Retinal pigment epithelial cell (primary cell): Measurements from ENCODE around the gene LDHB.

Source experiments
- DNase-seq: peaks from one replicate; pipeline ENCODE4 v3.0.0-alpha.2; 2010; ENCODE audit warnings: low read depth
- H3K4me3 ChIP-seq: 2 replicates; pipeline ENCODE4 v1.5.1; 2011; ENCODE audit warnings: mild to moderate bottlenecking, low read length, control low read depth, moderate library complexity
- CTCF ChIP-seq: conservative IDR thresholded peaks from 2 replicates; pipeline ENCODE4 v1.5.1; 2011; ENCODE audit warnings: low read depth, low read length, control low read depth, inconsistent platforms

LDHB gene

GRCh38 chr12:21691515-21691914 lies 33.9 kb upstream of the LDHB start:
- DNase-seq: no peak
- no peak for TF ChIP-seq CTCF
- no peak overlapping the region for H3K4me3 ChIP-seq

GRCh38 chr12:21690704-21691368 lies 33.2 kb upstream of the LDHB start:
- no peak overlapping the region for H3K4me3 ChIP-seq
- no peak for TF ChIP-seq CTCF
- DNase-seq: no peak

DNA sequence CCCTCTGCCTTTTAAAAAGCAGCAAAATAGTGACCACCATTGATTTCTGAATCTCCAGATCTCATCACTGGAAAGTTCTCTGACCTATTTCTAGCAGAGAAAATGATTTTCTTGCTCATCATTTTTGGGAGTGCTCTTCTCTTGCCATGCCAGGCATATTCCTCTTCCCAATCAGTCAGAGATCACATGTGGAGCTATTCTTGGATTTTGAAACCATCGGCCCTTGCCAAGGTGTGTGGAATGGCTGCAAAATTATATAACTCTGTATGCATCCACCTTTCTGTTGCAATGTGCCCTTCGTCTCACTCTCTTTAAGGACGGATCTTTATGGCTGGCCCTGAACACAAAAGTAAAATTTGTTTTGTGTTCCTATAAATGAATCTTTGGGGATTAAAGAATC lies 25.5 kb upstream of the LDHB start:
- DNase-seq: no peak
- H3K4me3 ChIP-seq: no peak overlapping the region

DNA sequence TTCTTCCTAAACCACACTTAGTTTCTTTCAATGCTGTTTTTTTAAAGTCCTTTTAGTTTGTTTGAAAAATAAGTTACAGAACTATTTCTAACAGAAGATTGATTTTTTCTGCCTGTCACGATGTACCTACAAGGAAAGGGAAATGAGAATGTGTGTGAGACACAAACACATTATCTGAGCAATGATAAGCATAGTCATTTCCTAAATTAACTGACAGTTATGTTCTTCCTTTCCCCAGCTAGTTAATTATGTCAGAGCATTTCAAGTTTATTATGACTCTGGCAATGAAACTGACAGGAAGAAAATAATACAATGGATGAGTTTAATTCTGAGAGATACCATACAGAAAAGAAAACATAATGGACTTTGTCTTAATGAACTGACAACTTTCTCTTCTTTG lies 21.3 kb upstream of the LDHB start:
- no peak for TF ChIP-seq CTCF
- H3K4me3 ChIP-seq: no peak overlapping the region
- no peak for DNase-seq

More for the DNA sequence above, 25.5 kb upstream of the LDHB start:
- no peak for TF ChIP-seq CTCF

DNA sequence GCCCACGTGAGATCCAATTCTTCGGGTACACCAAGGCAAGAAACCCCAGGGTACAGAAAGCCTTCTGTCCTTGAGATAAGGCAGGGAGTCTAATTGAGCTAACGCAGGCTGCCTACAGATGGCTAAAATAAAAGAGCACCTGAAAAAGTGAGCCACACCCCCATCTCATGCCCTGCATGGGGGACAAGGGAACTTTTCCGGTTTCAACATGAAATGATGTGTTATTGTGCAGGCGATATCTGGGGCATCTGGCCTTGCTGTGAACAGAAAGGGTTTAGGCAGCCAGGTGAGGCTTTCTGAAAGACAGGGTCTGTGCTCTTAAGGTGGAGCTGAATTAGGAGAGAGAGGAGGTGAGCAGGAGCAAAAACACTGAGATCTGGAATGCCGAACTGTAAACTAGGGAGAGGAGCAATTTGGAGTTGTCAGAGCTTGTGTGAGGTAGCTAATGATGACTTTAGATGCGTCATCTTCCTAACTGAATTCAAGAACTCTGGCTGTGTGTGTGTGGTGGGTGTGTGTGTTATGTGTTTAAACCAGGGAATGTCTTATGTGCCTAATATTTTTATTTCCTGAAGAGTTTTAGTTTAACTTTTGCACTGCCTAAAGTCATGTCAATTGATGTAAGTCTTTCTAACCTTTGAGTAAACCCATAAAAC lies 20.1 kb upstream of the LDHB start:
- DNase-seq: no peak
- no peak for TF ChIP-seq CTCF
- no peak overlapping the region for H3K4me3 ChIP-seq

DNA sequence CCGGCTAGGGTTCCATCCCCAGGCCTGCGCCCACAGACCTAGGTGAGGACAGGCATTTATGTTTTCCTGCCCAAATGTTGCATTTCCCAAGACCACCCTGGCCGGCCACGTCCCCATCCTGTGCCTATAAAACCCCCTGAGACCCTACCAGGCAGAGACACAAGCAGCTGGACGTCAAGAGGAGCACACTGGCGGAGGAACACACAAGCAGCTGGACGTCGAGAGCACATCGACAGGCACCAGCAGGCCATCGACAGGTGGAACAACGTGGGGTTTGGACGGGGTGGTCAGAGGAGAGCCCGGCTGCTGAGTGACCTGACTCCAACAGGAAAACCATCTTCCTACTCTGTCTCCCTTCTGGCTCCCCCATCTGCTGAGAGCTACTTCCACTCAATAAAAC lies 19.6 kb upstream of the LDHB start:
- DNase-seq: no peak
- no peak overlapping the region for H3K4me3 ChIP-seq
- no peak for TF ChIP-seq CTCF

GRCh38 chr12:21676776-21677175 lies 19.1 kb upstream of the LDHB start:
- DNase-seq: no peak
- H3K4me3 ChIP-seq: no peak overlapping the region
- no peak for TF ChIP-seq CTCF
